UCSD-AML1 (cell line): ENCODE measurements around the gene MX1.

Experiments
- DNase-seq: peaks from one replicate; lab custom pipeline; 2025; ENCODE audit not compliant: unreplicated experiment; lab: John Stamatoyannopoulos, UW

The MX1 gene

DNA sequence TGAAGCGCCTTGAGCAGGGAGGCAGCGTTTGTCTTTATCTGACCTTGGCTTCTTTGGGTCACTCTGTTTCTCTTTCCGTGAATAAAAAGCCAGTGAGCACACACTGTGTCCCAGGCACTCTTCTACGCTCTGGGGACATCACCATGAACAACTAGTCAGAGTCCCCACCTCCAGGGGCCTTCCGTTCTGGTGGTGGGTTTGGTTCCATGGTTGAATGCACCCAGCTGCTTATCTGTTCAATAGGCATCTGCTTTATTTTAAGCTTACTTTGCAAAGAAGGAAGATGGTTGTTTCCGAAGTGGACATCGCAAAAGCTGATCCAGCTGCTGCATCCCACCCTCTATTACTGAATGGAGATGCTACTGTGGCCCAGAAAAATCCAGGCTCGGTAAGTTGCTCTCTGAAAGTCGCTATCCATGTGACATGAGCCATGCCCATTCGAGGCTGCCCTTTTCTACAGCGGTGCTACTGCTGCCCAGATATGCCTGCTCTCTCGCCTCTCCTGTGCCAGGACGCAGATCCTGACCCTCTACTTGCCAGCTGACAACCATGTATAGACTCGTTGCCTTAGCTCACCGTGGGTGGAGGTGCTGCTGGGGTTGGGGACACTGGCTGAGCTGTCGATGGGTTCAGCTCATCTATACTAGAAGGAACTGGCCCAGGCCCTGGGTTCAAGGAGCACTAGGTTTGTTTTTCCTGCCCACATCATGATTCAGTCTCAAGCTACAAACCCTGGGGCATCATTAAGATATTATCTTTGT, 5.9 kb downstream of the MX1 start:
- no peak for DNase-seq

GRCh38 chr21:41432562-41433460, 6.8 kb downstream of the MX1 start:
- no peak for DNase-seq

DNA sequence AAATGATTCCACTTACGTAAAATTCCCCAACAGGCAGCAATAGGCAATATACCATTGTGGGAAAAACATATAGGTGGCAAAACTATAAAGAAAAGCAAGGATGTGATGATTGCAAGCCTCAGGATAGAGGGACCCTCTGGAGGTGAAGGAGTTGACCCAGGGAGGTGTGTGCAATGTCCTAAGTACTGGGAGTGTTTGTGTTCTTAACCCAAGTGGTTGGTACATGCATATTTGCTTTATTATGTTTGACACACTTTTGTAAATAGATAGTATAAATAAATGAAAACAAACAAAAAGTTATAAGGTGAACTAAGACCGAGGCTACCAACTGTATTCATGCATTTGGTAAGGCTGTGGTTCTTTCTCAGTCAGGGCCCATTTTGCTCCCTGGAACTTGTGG, 7.5 kb downstream of the MX1 start:
- no peak for DNase-seq

- DNase-seq, result no peak
These were observed 9.7 kb downstream of the MX1 start for GRCh38 chr21:41435706-41436105.

DNA sequence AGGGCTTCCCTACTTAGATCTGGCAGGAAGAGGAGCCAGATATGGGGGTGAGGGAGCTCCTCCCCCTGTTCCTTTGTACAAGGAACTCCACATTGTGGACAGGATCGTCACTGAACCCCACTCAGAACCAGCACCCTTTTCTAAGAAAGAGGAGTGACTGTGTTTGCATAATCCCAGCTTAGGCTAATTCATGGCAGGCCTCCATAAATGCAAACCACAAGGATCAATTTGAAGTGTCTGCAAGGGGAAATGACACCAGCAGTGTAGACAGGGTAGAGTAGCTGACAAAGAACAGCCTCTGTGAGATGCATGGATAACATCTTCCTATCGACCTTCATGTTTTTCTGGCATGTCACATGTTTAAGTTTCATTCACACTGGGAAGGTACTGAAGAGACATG, 11.7 kb downstream of the MX1 start:
- DNase-seq, result no peak

- no peak for DNase-seq
These were observed 12.5 kb downstream of the MX1 start for GRCh38 chr21:41438425-41439113.

GRCh38 chr21:41439248-41439647, 13.2 kb downstream of the MX1 start:
- DNase-seq, result no peak

DNA sequence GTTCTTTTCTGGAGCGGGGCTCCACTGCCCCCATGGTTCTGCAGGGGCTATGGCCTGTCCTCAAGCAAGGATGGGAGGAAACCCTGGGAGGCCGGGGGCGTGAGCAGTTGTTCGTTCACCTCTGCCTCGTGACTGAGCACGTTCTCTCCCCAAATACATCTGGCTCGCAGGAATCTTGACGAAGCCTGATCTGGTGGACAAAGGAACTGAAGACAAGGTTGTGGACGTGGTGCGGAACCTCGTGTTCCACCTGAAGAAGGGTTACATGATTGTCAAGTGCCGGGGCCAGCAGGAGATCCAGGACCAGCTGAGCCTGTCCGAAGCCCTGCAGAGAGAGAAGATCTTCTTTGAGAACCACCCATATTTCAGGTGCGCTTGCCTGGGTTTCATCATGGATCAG, 15.5 kb downstream of the MX1 start:
- no peak for DNase-seq

DNA sequence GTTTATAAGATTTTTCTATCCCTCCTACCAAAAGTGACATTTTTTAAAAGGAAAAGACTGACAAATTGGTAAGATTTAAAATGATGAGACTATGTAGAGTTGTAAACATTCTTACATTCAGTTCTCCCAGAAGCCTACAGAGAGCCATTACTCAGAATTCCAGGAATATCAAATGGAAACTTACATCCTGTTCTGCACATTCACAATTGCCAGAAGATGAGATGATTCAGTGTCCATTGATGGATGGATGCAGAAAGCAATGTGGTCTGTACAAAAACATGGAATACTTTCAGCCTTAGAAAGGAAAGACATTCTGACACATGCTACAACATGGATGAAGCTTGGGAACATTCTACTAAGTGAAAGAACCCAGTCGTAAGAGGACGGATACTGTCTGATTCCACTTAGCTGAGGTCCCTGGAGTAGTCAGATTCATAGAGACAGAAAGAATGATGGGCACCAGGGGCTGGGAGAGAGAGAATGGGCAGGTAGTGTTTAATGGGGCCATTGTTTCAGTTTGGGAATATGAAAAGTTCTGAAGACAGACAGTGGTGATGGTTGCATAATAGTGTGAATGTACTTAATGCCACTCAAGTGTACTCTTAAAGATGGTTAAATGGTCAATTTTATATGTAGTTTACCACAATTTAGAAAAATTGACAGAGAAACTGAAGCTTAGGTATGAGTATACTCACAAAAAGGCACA, 16.6 kb downstream of the MX1 start:
- no peak for DNase-seq

DNA sequence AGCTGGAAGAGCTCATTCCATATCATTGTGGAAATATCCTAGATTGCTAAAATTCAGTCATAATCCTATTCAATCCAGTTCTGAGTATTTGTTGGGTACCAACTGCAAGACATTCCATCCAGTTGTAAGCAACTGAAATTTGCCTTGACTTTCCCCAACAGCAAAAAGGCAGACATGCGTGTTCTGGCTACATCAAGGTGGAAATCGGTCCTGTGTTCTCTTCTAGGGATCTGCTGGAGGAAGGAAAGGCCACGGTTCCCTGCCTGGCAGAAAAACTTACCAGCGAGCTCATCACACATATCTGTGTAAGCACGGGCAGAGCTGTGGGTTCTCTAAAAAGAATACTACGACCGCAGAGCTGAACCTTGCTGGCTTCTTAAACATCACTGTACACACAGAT, 17.5 kb downstream of the MX1 start:
- no peak for DNase-seq

DNA sequence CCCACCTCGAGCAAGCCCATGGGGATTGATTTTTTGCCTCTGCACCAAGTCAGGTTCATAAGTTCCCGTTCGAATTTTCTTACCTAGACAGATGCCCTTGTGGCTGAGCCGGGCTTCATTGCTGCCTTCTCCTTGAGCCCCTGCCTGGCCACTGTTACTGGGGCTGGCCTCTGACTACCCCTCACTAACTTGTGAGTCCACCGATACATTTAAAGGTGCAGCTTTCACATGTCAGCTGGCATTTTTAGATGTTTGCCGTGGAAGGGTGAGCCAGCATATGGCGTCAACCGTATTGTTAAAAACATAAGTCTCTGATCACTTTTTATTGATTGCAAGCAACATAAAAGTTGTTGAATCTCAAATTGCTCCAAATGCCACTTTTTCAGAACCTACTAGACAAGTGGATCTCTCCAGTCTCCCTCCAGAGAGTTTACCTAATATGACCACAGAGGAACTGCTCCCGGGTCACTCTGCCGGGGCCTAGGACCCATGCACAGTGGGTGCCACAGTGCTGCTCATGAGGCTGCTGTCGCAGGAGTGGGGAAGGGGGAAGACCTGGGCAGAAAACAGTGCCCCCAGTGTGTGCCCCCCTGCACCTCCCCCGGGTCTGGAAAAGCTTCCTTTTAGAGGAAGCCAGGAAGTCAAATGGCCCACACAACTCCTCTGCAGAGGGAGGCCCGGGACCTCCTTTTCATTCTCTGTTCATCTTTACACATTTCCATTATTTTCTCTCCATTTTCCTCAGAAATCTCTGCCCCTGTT, 18.8 kb downstream of the MX1 start:
- DNase-seq, result no peak

GRCh38 chr21:41445465-41445862, 19.4 kb downstream of the MX1 start:
- no peak for DNase-seq

GRCh38 chr21:41446586-41446985, 20.5 kb downstream of the MX1 start:
- no peak for DNase-seq

DNA sequence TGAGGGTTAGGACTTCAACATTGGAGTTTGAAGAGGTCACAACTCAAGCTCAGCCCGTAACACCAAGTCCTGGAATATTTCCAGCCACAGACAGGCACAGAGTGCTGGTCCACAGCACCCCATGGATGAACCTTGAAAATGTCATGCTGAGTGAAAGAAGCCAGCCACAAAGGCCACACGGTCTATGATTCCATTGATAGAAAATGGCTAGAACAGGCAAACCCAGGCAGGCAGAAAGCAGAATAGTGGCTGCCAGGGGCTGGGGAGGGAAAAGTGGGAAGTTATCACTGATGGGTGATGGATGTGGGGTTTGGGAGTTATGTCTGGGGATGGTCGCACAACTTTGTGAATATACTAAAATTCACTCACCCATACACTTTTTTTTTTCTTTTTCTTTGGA, 21.3 kb downstream of the MX1 start:
- no peak for DNase-seq

GRCh38 chr21:41449613-41450012, 23.6 kb downstream of the MX1 start:
- no peak for DNase-seq

GRCh38 chr21:41451753-41452676, 26.0 kb downstream of the MX1 start:
- DNase-seq, result no peak

DNA sequence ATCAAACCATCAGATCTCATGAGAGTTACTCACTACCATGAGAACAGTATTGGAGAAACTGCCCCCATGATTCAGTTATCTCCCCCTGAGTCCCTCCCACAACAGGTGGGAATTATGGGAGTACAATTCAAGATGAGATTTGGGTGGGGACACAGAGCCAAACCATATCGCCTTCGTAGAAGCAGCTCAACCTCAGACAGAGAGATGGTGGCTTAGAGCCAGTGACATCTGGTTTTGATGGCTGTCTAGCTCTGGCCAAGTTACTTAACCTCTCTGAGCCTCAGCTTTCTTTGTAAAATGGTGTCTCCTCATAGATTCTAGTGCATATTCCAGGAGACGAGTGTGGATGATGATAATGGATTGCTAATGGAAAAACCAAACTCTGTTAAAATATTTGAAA, 27.2 kb downstream of the MX1 start:
- no peak for DNase-seq

- no peak for DNase-seq
These were observed 27.7 kb downstream of the MX1 start for GRCh38 chr21:41453761-41454160.

- DNase-seq, result no peak
These were observed 32.1 kb downstream of the MX1 start for GRCh38 chr21:41458121-41458520.
